G401 (cell line): ENCODE measurements around the gene GRIK3. TPM values are rescaled to one million over a fixed set of nuclear protein-coding genes. Genes with fewer than 3 reads are reported as not detected.

ENCODE experiments used
- DNase-seq: peaks from one replicate; pipeline ENCODE4 v3.0.0-alpha.2; 2015; ENCODE audit warnings: low spot score
- in situ Hi-C: cut with HindIII; loops from 2 replicates; pipeline ENCODE4 v1.10.0; 2016; ENCODE audit warnings: low sequenced_read_pairs, mixed read lengths
- total RNA-seq: library from RNA; depleted of rRNA; stranded (reverse); fragments of >200 nt; shearing (Covaris generic); gene quantifications from 2 replicates; pipeline ENCODE4 v1.2.3, GENCODE V29; 2014

GRIK3 gene
- total RNA-seq, 1 experiment from 2014 or later = not detected

GRCh38 chr1:36956570-36956969 is 77.7 kb downstream of the GRIK3 start:
- in situ Hi-C loops = no loop called here
- DNase-seq = no peak

GRCh38 chr1:36955016-36955415 is 79.3 kb downstream of the GRIK3 start:
- DNase-seq = no peak
- in situ Hi-C loops = no loop called here

GRCh38 chr1:36953061-36953460 is 81.3 kb downstream of the GRIK3 start:
- peak; percentile 83 for DNase-seq
- in situ Hi-C loops = no loop called here

GRCh38 chr1:36951761-36952160 is 82.6 kb downstream of the GRIK3 start:
- no peak for DNase-seq
- in situ Hi-C loops = no loop called here

- in situ Hi-C loops = no loop called here
- peak; percentile 21 for DNase-seq
Measured at GRCh38 chr1:36951292-36951750, 83.0 kb downstream of the GRIK3 start.

GRCh38 chr1:36950604-36951291 is 83.6 kb downstream of the GRIK3 start:
- in situ Hi-C loops = no loop called here

GRCh38 chr1:36948606-36949005 is 85.7 kb downstream of the GRIK3 start:
- peak; percentile 85 for DNase-seq
- in situ Hi-C loops = no loop called here

More at GRCh38 chr1:36950604-36951291, 83.6 kb downstream of the GRIK3 start:
- no peak for DNase-seq

- no peak for DNase-seq
- in situ Hi-C loops = no loop called here
Measured at GRCh38 chr1:36948147-36948546, 86.2 kb downstream of the GRIK3 start.

- peak; percentile 23 for DNase-seq
- in situ Hi-C loops = no loop called here
Measured at GRCh38 chr1:36947384-36947783, 86.9 kb downstream of the GRIK3 start.

GRCh38 chr1:36944883-36945282 is 89.4 kb downstream of the GRIK3 start:
- no peak for DNase-seq
- in situ Hi-C loops = no loop called here

GRCh38 chr1:36942148-36942547 is 92.2 kb downstream of the GRIK3 start:
- peak; percentile 58 for DNase-seq
- in situ Hi-C loops = no loop called here

GRCh38 chr1:36941316-36941978 is 92.9 kb downstream of the GRIK3 start:
- DNase-seq = no peak
- in situ Hi-C loops = no loop called here

GRCh38 chr1:36938819-36939218 is 95.5 kb downstream of the GRIK3 start:
- DNase-seq = no peak
- in situ Hi-C loops = no loop called here

- in situ Hi-C loops = no loop called here
- DNase-seq = no peak
Measured at GRCh38 chr1:36937371-36937770, 96.9 kb downstream of the GRIK3 start.

- in situ Hi-C loops = no loop called here
- no peak for DNase-seq
Measured at GRCh38 chr1:36934061-36934460, 100.3 kb downstream of the GRIK3 start.

GRCh38 chr1:36927826-36928225 is 106.5 kb downstream of the GRIK3 start:
- in situ Hi-C loops = no loop called here
- DNase-seq = no peak

GRCh38 chr1:36925251-36925650 is 109.1 kb downstream of the GRIK3 start:
- in situ Hi-C loops = no loop called here
- DNase-seq = no peak

GRCh38 chr1:36924282-36924811 is 110.0 kb downstream of the GRIK3 start:
- peak; percentile 9 for DNase-seq
- in situ Hi-C loops = no loop called here

GRCh38 chr1:36922593-36923426 is 111.5 kb downstream of the GRIK3 start:
- DNase-seq = no peak
- in situ Hi-C loops = no loop called here

GRCh38 chr1:36922071-36922470 is 112.2 kb downstream of the GRIK3 start:
- no peak for DNase-seq
- in situ Hi-C loops = no loop called here
